AG09319 (cell line): ENCODE data around the gene SAMD14.

ENCODE experiments used
- DNase-seq: peaks from one replicate; pipeline ENCODE4 v3.0.0-alpha.2; 2010; ENCODE audit warnings: low read depth; ENCODE audit errors: extremely low read depth
- CTCF ChIP-seq: IDR thresholded peaks from 2 replicates; pipeline ENCODE4 v1.5.1; 2011; ENCODE audit warnings: low read depth, mild to moderate bottlenecking, inconsistent platforms, low read length, moderate library complexity

Gene SAMD14

GRCh38 chr17:50128441-50129352, 1.3 kb downstream of the SAMD14 start:
- no peak for DNase-seq
- no peak for TF ChIP-seq CTCF

GRCh38 chr17:50127697-50128361, 2.1 kb downstream of the SAMD14 start:
- DNase-seq: no peak
- TF ChIP-seq CTCF: no peak

DNA sequence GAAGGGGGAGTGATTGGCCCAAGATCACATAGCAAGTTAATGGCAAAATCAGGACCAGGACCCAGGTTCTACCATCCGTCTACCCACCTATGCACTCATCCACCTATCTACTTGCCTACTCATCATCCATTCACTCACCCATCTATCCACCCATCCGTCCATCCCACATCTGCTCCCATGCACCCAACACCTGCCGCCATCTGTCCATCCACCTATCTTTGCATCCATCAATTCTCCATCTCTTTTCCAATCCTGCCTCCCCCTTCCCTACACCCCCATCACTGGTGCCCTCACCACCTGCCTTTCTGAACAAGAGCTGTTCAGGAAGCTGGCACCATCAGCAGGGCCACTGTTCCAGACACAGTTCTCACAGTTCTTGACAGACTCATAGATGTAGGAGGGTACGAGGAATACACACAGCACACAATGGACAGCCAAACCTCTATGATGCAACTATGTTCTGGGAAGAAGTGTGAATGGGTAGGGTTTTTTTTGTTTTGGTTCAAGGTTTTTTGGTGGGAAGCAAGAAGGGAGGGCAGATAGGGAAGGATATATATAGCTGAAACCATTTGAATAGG, 4.5 kb downstream of the SAMD14 start:
- no peak for DNase-seq
- TF ChIP-seq CTCF: no peak

- no peak for TF ChIP-seq CTCF
- DNase-seq: no peak
Observed at GRCh38 chr17:50123649-50124349, 6.2 kb downstream of the SAMD14 start.

- DNase-seq: no peak
- no peak for TF ChIP-seq CTCF
Observed at GRCh38 chr17:50122945-50123344, 7.0 kb downstream of the SAMD14 start.

- DNase-seq: no peak
- no peak for TF ChIP-seq CTCF
Observed at GRCh38 chr17:50120475-50121253, 9.3 kb downstream of the SAMD14 start.
